Breast epithelium (tissue), 4 donors: ENCODE measurements around the gene ALX1. TPM values are rescaled to one million over a fixed set of nuclear protein-coding genes. Genes with fewer than 3 reads are reported as not detected.

Experiments
- DNase-seq, 2 donors: peaks; one replicate each; pipeline ENCODE4 v3.0.0-alpha.2; 2019; ENCODE audit warnings: low spot score in 2 of 2
- H3K27ac ChIP-seq, 2 donors: fragments of 200-600 bp; sonication (generic) in 1 of 2; one replicate each; pipeline ENCODE4 v1.5.1; 2016 to 2019; ENCODE audit warnings: mild to moderate bottlenecking in 1 of 2
- H3K27me3 ChIP-seq, 2 donors: fragments of 200-600 bp; sonication (generic) in 1 of 2; one replicate each; pipeline versions ENCODE4 v1.5.1 to v1.6.0; 2017 to 2019; ENCODE audit warnings: control low read depth in 1 of 2, mild to moderate bottlenecking in 1 of 2
- H3K36me3 ChIP-seq: fragments of 200-600 bp; one replicate; pipeline ENCODE4 v1.5.1; 2019
- H3K4me1 ChIP-seq, 2 donors: fragments of 200-600 bp; sonication (generic); one replicate each; pipeline ENCODE4 v1.5.1; 2016 to 2019; ENCODE audit warnings: control low read depth in 1 of 2
- H3K4me3 ChIP-seq, 3 donors: fragments of 200-600 bp; sonication (generic); 1 replicate in 2 of 3; 2 replicates in 1 of 3; pipeline ENCODE4 v1.5.1; 2016 to 2019; ENCODE audit warnings: mild to moderate bottlenecking in 3 of 3, moderate library complexity in 2 of 3
- H3K9me3 ChIP-seq, 2 donors: fragments of 200-600 bp; sonication (generic) in 1 of 2; one replicate each; pipeline ENCODE4 v1.5.1; 2016 to 2019; ENCODE audit warnings: control low read depth in 1 of 2
- CTCF ChIP-seq, 3 donors: fragments of 450-650 bp; IDR thresholded peaks; one replicate each; pipeline ENCODE4 v1.5.1; 2016 to 2017; ENCODE audit warnings: antibody characterized with exemption in 3 of 3, mild to moderate bottlenecking in 3 of 3, moderate library complexity in 3 of 3
- POLR2A ChIP-seq: fragments of 450-650 bp; IDR thresholded peaks from one replicate; pipeline ENCODE4 v1.6.1; 2016; ENCODE audit warnings: antibody characterized with exemption, mild to moderate bottlenecking, moderate library complexity
- POLR2AphosphoS5 ChIP-seq, 3 donors: sonication (generic); formaldehyde crosslinking; IDR thresholded peaks; one replicate each; pipeline ENCODE4 v1.6.1; 2017; ENCODE audit warnings: antibody characterized with exemption in 3 of 3
- intact Hi-C: fragments of 100-400 bp; cut with DNase I; formaldehyde crosslinking; loops from one replicate; pipeline ENCODE4 v1.15.1; 2023; ENCODE audit warnings: low total_unique reads
- total RNA-seq, 3 donors: library from RNA; depleted of rRNA; stranded (reverse); fragments of >200 nt; gene quantifications; one replicate each; pipeline ENCODE4 v1.1.0, GENCODE V29; 2016

Gene ALX1
- total RNA-seq, 3 donors from 2014 or later, result 2.9 TPM; not detected in 2

GRCh38 chr12:85279449-85280164, 413 bp upstream of the ALX1 start:
- H3K9me3 ChIP-seq, result peaks cover 0 to 20% of the 10 kb centered on the region in 2 donors
- no peak overlapping the region for H3K27ac ChIP-seq
- TF ChIP-seq POLR2A (no peak), CTCF (IDR thresholded peaks at IDR 0.05) (no peak), POLR2AphosphoS5 (IDR thresholded peaks at IDR 0.05) (no peak)
- intact Hi-C loops, result no loop called here
- peaks cover 0 to 88% of the 10 kb centered on the region in 2 donors for H3K27me3 ChIP-seq
- H3K4me3 ChIP-seq, result peak overlapping the region; percentile 30 to 61 (median 53)
- no peaks in the 10 kb centered on the region for H3K36me3 ChIP-seq
- peak in 1 of 2 donors; percentile 45 for DNase-seq
- no peaks in the 10 kb centered on the region for H3K4me1 ChIP-seq

- no peak overlapping the region for H3K27ac ChIP-seq
- no peak for DNase-seq
- peaks cover 0 to 86% of the 10 kb centered on the region in 2 donors for H3K27me3 ChIP-seq
- H3K4me3 ChIP-seq, result peak overlapping the region in 2 of 3 donors; percentile 53 to 61
- intact Hi-C loops, result no loop called here
- H3K36me3 ChIP-seq, result no peaks in the 10 kb centered on the region
- TF ChIP-seq CTCF (IDR thresholded peaks at IDR 0.05), result no peak
- no peak for TF ChIP-seq POLR2A
- no peak for TF ChIP-seq POLR2AphosphoS5 (IDR thresholded peaks at IDR 0.05)
- H3K9me3 ChIP-seq, result peaks cover 0 to 20% of the 10 kb centered on the region in 2 donors
- no peaks in the 10 kb centered on the region for H3K4me1 ChIP-seq
These were observed 1.1 kb downstream of the ALX1 start for GRCh38 chr12:85280984-85281630.

GRCh38 chr12:85281636-85282312, 1.8 kb downstream of the ALX1 start:
- TF ChIP-seq POLR2AphosphoS5 (IDR thresholded peaks at IDR 0.05), result no peak
- Histone ChIP-seq H3K4me1 (no peaks in the 10 kb centered on the region), H3K36me3 (no peaks in the 10 kb centered on the region), H3K9me3 (peaks cover 0 to 20% of the 10 kb centered on the region in 2 donors), H3K4me3 (peak overlapping the region in 1 of 3 donors; percentile 53), H3K27ac (no peak overlapping the region), H3K27me3 (peaks cover 0 to 80% of the 10 kb centered on the region in 2 donors)
- no peak for DNase-seq
- intact Hi-C loops, result no loop called here

- no peak overlapping the region for H3K27ac ChIP-seq
- H3K36me3 ChIP-seq, result no peaks in the 10 kb centered on the region
- H3K4me3 ChIP-seq, result no peak overlapping the region
- intact Hi-C loops, result no loop called here
- peaks cover 0 to 62% of the 10 kb centered on the region in 2 donors for H3K27me3 ChIP-seq
- TF ChIP-seq CTCF (IDR thresholded peaks at IDR 0.05) (no peak), POLR2A (no peak), POLR2AphosphoS5 (IDR thresholded peaks at IDR 0.05) (no peak)
- DNase-seq, result no peak
- peaks cover 0 to 7% of the 10 kb centered on the region in 2 donors for H3K9me3 ChIP-seq
- H3K4me1 ChIP-seq, result no peaks in the 10 kb centered on the region
These were observed 3.5 kb downstream of the ALX1 start for GRCh38 chr12:85283560-85283959.

- no peak overlapping the region for H3K27ac ChIP-seq
- no peaks in the 10 kb centered on the region for H3K9me3 ChIP-seq
- H3K4me1 ChIP-seq, result no peaks in the 10 kb centered on the region
- no peaks in the 10 kb centered on the region for H3K36me3 ChIP-seq
- intact Hi-C loops, result no loop called here
- DNase-seq, result no peak
- peaks cover 0 to 11% of the 10 kb centered on the region in 2 donors for H3K27me3 ChIP-seq
- no peak for TF ChIP-seq POLR2A
- TF ChIP-seq POLR2AphosphoS5 (IDR thresholded peaks at IDR 0.05), result no peak
- TF ChIP-seq CTCF (IDR thresholded peaks at IDR 0.05), result no peak
- H3K4me3 ChIP-seq, result no peak overlapping the region
These were observed 16.3 kb downstream of the ALX1 start for GRCh38 chr12:85296362-85296761.
